Measurements from ENCODE around the gene ZFYVE9.
"Not testable (repeated sequence)": the region's sequence is repeated elsewhere in the genome, so short reads cannot be mapped to it uniquely, and the experiment has no call there.

ZFYVE9 gene

GRCh38 chr1:52142220-52143183 lies 613 bp downstream of the ZFYVE9 start:
- no peak overlapping the region for H3K27ac ChIP-seq
- H3K4me1 ChIP-seq (ENCODE audit: control insufficient read depth in 1 of 2, insufficient read depth in 1 of 2, low read depth in 1 of 2, low read length in 1 of 2): peaks cover 5 to 19% of the 10 kb centered on the region in 2 experiments
- H3K9me3 ChIP-seq: no peaks in the 10 kb centered on the region
- H3K27me3 ChIP-seq: peaks cover 95% of the 10 kb centered on the region
- TF ChIP-seq, protein P1, sequence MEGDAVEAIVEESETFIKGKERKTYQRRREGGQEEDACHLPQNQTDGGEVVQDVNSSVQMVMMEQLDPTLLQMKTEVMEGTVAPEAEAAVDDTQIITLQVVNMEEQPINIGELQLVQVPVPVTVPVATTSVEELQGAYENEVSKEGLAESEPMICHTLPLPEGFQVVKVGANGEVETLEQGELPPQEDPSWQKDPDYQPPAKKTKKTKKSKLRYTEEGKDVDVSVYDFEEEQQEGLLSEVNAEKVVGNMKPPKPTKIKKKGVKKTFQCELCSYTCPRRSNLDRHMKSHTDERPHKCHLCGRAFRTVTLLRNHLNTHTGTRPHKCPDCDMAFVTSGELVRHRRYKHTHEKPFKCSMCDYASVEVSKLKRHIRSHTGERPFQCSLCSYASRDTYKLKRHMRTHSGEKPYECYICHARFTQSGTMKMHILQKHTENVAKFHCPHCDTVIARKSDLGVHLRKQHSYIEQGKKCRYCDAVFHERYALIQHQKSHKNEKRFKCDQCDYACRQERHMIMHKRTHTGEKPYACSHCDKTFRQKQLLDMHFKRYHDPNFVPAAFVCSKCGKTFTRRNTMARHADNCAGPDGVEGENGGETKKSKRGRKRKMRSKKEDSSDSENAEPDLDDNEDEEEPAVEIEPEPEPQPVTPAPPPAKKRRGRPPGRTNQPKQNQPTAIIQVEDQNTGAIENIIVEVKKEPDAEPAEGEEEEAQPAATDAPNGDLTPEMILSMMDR (IDR thresholded peaks at IDR 0.05): no peak
- no peaks in the 10 kb centered on the region for H3K36me3 ChIP-seq
- peak overlapping the region; percentile 52 to 61 for H3K4me3 ChIP-seq (ENCODE audit: low read depth in 1 of 2, low read length in 1 of 2)

DNA sequence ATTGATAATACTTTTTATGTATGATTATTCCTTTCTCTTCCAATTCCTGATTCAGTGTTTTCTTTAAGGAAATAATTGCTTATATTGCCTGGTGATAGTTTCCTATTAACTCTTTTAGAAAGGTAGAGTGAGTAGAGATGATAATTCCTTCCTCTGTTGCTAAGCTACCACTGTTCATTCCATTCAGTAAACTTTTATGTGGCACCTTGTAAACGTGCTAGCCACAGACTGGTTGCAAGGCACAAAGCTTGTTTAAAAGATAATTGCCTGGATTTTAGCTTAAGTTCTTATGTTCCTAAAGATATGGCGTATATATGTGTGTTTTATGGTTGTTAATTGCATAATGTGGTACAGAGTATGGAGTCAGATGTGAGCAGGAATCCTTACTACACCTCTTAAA lies 3.2 kb downstream of the ZFYVE9 start:
- peaks cover 5 to 19% of the 10 kb centered on the region in 2 experiments for H3K4me1 ChIP-seq (ENCODE audit: control insufficient read depth in 1 of 2, insufficient read depth in 1 of 2, low read depth in 1 of 2, low read length in 1 of 2)
- H3K4me3 ChIP-seq (ENCODE audit: low read depth in 1 of 2, low read length in 1 of 2): no peak overlapping the region
- peaks cover 74% of the 10 kb centered on the region for H3K27me3 ChIP-seq
- H3K36me3 ChIP-seq: no peaks in the 10 kb centered on the region
- H3K9me3 ChIP-seq: no peaks in the 10 kb centered on the region
- H3K27ac ChIP-seq: no peak overlapping the region
- TF ChIP-seq, protein P1 (IDR thresholded peaks at IDR 0.05): no peak

DNA sequence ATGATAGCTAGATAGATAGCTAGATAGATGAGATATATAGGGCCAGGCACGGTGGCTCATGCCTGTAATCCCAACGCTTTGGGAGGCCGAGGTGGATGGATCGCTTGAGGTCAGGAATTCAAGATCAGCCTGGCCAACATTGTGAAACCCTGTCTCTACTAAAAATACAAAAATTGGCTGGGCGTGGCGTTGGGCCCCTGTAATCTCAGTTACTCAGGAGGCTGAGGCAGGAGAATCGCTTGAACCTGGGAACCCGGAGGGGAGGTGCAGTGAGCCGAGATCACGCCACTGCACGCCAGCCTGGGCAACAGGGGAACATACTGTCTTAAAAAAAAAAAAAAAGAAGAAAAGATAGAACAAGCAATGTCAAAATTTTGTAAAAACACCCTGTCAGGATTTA lies 8.6 kb downstream of the ZFYVE9 start:
- not testable (repeated sequence) for H3K4me3 ChIP-seq (ENCODE audit: low read depth in 1 of 2, low read length in 1 of 2)

GRCh38 chr1:52150946-52151345 lies 9.1 kb downstream of the ZFYVE9 start:
- Histone ChIP-seq H3K9me3 (no peaks in the 10 kb centered on the region), H3K4me3 (ENCODE audit: low read depth in 1 of 2, low read length in 1 of 2) (no peak overlapping the region), H3K36me3 (no peaks in the 10 kb centered on the region), H3K27ac (no peak overlapping the region), H3K4me1 (ENCODE audit: control insufficient read depth in 1 of 2, insufficient read depth in 1 of 2, low read depth in 1 of 2, low read length in 1 of 2) (no peaks in the 10 kb centered on the region), H3K27me3 (peaks cover 16% of the 10 kb centered on the region)
- TF ChIP-seq, protein P1 (IDR thresholded peaks at IDR 0.05): no peak

More for the DNA sequence above, 8.6 kb downstream of the ZFYVE9 start:
- peaks cover 21% of the 10 kb centered on the region for H3K27me3 ChIP-seq
- H3K27ac ChIP-seq; H3K4me1 ChIP-seq (ENCODE audit: control insufficient read depth in 1 of 2, insufficient read depth in 1 of 2, low read depth in 1 of 2, low read length in 1 of 2); H3K9me3 ChIP-seq; H3K36me3 ChIP-seq: not testable (repeated sequence)

DNA sequence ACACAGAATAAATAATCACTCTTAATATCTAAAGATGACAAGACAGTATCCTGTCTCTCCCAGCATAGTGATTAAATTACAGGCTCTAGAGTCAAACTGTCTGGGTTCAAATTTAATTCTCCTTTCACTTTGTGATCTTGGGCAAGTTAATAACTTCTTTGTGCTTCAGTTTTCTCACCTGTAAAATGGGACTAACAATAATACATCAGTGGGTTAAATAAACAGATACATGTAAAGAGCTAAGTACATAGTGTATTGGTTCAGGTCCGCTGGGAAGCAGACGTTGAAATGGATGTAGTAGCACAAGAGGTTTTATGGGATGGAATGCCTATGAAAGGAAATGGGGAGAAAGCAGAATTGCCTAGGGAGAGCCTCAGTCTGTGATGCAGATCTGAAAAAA lies 10.7 kb downstream of the ZFYVE9 start:
- TF ChIP-seq, protein P1 (IDR thresholded peaks at IDR 0.05): no peak
- H3K4me3 ChIP-seq (ENCODE audit: low read depth in 1 of 2, low read length in 1 of 2): no peak overlapping the region
- no peaks in the 10 kb centered on the region for H3K4me1 ChIP-seq (ENCODE audit: control insufficient read depth in 1 of 2, insufficient read depth in 1 of 2, low read depth in 1 of 2, low read length in 1 of 2)
- no peaks in the 10 kb centered on the region for H3K27me3 ChIP-seq
- H3K27ac ChIP-seq: no peak overlapping the region
- H3K36me3 ChIP-seq: no peaks in the 10 kb centered on the region
- no peaks in the 10 kb centered on the region for H3K9me3 ChIP-seq

DNA sequence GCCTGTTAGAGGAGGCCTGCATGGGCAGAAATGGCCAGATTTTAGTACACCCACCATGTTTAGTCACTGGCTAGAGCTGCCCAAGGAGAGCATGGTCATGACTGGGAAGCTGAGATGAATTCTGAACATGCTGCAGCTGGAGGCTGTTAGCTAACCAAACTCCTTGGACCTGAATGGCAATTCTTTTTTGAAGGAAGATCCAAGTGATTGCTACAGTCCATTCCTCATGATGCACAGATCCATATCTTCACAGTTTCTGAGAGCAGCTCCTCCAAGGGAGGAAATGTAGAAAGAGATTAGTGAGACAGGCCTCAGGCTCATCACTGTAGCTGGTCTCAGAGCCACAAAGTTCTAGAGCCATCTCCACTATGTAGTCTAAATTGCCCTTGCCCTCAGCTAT lies 11.1 kb downstream of the ZFYVE9 start:
- Histone ChIP-seq H3K27me3 (no peaks in the 10 kb centered on the region), H3K9me3 (no peaks in the 10 kb centered on the region), H3K4me1 (ENCODE audit: control insufficient read depth in 1 of 2, insufficient read depth in 1 of 2, low read depth in 1 of 2, low read length in 1 of 2) (no peaks in the 10 kb centered on the region), H3K36me3 (no peaks in the 10 kb centered on the region), H3K27ac (no peak overlapping the region), H3K4me3 (ENCODE audit: low read depth in 1 of 2, low read length in 1 of 2) (no peak overlapping the region)
- TF ChIP-seq, protein P1 (IDR thresholded peaks at IDR 0.05): no peak
